ENCODE measurements around the gene PDE11A.

GRCh38 chr2:177808984-177809809 lies 263.4 kb downstream of the PDE11A start:
- TF ChIP-seq CTCF (IDR thresholded peaks at IDR 0.05) (no peak), MYC (IDR thresholded peaks at IDR 0.05; ENCODE audit: borderline replicate concordance, low read length) (no peak), CHD2 (IDR thresholded peaks at IDR 0.05; ENCODE audit: low read length, partially characterized antibody) (no peak)

Data from A549 (cell line).